VCaP (cell line): ENCODE measurements around the gene DOCK10.

Experiments used
- H3K27ac ChIP-seq: fragments of 450-650 bp; 2 replicates; pipeline ENCODE4 v1.5.1; 2017
- CTCF ChIP-seq: fragments of 450-650 bp; conservative IDR thresholded peaks from 2 replicates; pipeline ENCODE4 v1.5.1; 2017; ENCODE audit warnings: mild to moderate bottlenecking, moderate library complexity

Gene DOCK10

GRCh38 chr2:224832207-224832606, 210.1 kb downstream of the DOCK10 start:
- no peak for TF ChIP-seq CTCF

GRCh38 chr2:224831530-224831929, 210.7 kb downstream of the DOCK10 start:
- no peak overlapping the region; the same call in 1 of the 2 replicates for H3K27ac ChIP-seq
- no peak for TF ChIP-seq CTCF

More at GRCh38 chr2:224832207-224832606, 210.1 kb downstream of the DOCK10 start:
- no peak overlapping the region for H3K27ac ChIP-seq

- no peak overlapping the region for H3K27ac ChIP-seq
Observed at GRCh38 chr2:224820283-224820991, 221.8 kb downstream of the DOCK10 start.

GRCh38 chr2:224819075-224819474, 223.2 kb downstream of the DOCK10 start:
- H3K27ac ChIP-seq = 0 out of 2 replicates have a peak overlapping the region, but pooled peaks have one; percentile 12
- no peak for TF ChIP-seq CTCF

More at GRCh38 chr2:224820283-224820991, 221.8 kb downstream of the DOCK10 start:
- no peak for TF ChIP-seq CTCF

- H3K27ac ChIP-seq = no peak overlapping the region
- TF ChIP-seq CTCF = no peak
Observed at GRCh38 chr2:224817676-224818075, 224.6 kb downstream of the DOCK10 start.

GRCh38 chr2:224816816-224817215, 225.5 kb downstream of the DOCK10 start:
- H3K27ac ChIP-seq = no peak overlapping the region
- TF ChIP-seq CTCF = no peak

GRCh38 chr2:224813578-224813977, 228.7 kb downstream of the DOCK10 start:
- H3K27ac ChIP-seq = no peak overlapping the region
- no peak for TF ChIP-seq CTCF
